HepG2 (cell line): ENCODE results near the gene BCL2L1. TPM values are rescaled to one million over a fixed set of nuclear protein-coding genes. Genes with fewer than 3 reads are reported as not detected.

ENCODE experiments used
- ATAC-seq: fragments of 200-7000 bp; cut with Tn5 transposase; 3 replicates; pipeline ENCODE4 v1.9.1; 2020; ENCODE audit warnings: mild to moderate bottlenecking, moderate library complexity
- BruUV-seq: library from RNA; stranded (reverse); fragments of 400-500 nt; replicated peaks from 2 replicates; lab custom pipeline; 2021; lab: Mats Ljungman, UMichigan
- CTCF ChIA-PET: fragments of 300-600 bp; formaldehyde crosslinking; extraction: SDS; loops from one replicate; lab custom pipeline; 2021; ENCODE audit warnings: low total read pairs, inconsistent platforms, low intra/inter-chr PET ratio; lab: Yijun Ruan, JAX
- POLR2A ChIA-PET: fragments of 350-600 bp; sonication (Branson Sonifier 250); formaldehyde crosslinking; loops from one replicate; lab custom pipeline; 2020; ENCODE audit warnings: antibody characterized with exemption, inconsistent platforms; lab: Yijun Ruan, JAX
- DNase-seq: peaks from one replicate; pipeline ENCODE4 v3.0.0-alpha.2; 2015; ENCODE audit warnings: low spot score
- FAIRE-seq: peaks from 3 replicates; lab custom pipeline; 2011; peaks lifted over from hg19 to GRCh38; lab: Jason Lieb, UNC
- H2AFZ ChIP-seq: one replicate; pipeline ENCODE4 v1.6.1; 2011; ENCODE audit warnings: low read length, inconsistent platforms
- H3K27ac ChIP-seq: fragments of 300-600 bp; 3 replicates; pipeline ENCODE4 v1.8.0; 2011; ENCODE audit warnings: mixed run types, mild to moderate bottlenecking, mixed read lengths, low read length, inconsistent platforms; ENCODE audit not compliant: insufficient read depth; ENCODE audit errors: extremely low read length
- H3K27me3 ChIP-seq, 2 experiments: fragments of 200-600 bp in 1 of 2; 2 replicates in 1 of 2; 3 replicates in 1 of 2; pipeline versions ENCODE4 v1.6.0 to v1.8.0; 2011; ENCODE audit warnings: low read length in 2 of 2, mild to moderate bottlenecking in 2 of 2, moderate library complexity in 2 of 2, inconsistent platforms in 1 of 2; ENCODE audit not compliant: insufficient read depth in 2 of 2, control insufficient read depth in 1 of 2
- H3K36me3 ChIP-seq, 2 experiments: fragments of 200-600 bp in 1 of 2; replicated peaks in 1 of 2; 2 replicates in 1 of 2; 3 replicates in 1 of 2; pipeline versions ENCODE4 v1.5.1 to v1.8.0; 2011; ENCODE audit warnings: low read length in 2 of 2, inconsistent platforms in 1 of 2; ENCODE audit not compliant: insufficient read depth in 2 of 2, control insufficient read depth in 1 of 2
- H3K4me1 ChIP-seq: 2 replicates; pipeline ENCODE4 v1.5.1; 2012; ENCODE audit warnings: low read length, inconsistent platforms; ENCODE audit not compliant: insufficient read depth
- H3K4me2 ChIP-seq: 2 replicates; pipeline ENCODE4 v1.6.0; 2011; ENCODE audit warnings: low read depth, low read length, inconsistent platforms
- H3K4me3 ChIP-seq, 3 experiments: fragments of 200-600 bp in 1 of 3; sonication (generic), shearing (Covaris generic) in 1 of 3; replicated peaks in 1 of 3; 2 replicates each; pipeline ENCODE4 v1.5.1; 2011 to 2016; ENCODE audit warnings: low read length in 3 of 3, inconsistent platforms in 2 of 3, low read depth in 2 of 3, mild to moderate bottlenecking in 2 of 3, control low read depth in 1 of 3, mixed read lengths in 1 of 3; ENCODE audit not compliant: insufficient read depth in 1 of 3
- H3K79me2 ChIP-seq: one replicate; pipeline ENCODE4 v1.6.1; 2011; ENCODE audit warnings: low read length, inconsistent platforms; ENCODE audit not compliant: insufficient read depth
- H3K9ac ChIP-seq: 2 replicates; pipeline ENCODE4 v1.6.0; 2011; ENCODE audit warnings: mild to moderate bottlenecking, low read depth, low read length, inconsistent platforms; ENCODE audit not compliant: insufficient read depth
- H3K9me3 ChIP-seq: 2 replicates; pipeline ENCODE4 v1.5.1; 2012; ENCODE audit warnings: mild to moderate bottlenecking, low read length
- H4K20me1 ChIP-seq: 2 replicates; pipeline ENCODE4 v1.6.0; 2011; ENCODE audit warnings: inconsistent platforms, mild to moderate bottlenecking, low read length, moderate library complexity; ENCODE audit not compliant: insufficient read depth
- ELF3 ChIP-seq: IDR thresholded peaks from 2 replicates; pipeline ENCODE4 v1.6.1; 2016; ENCODE audit warnings: missing genetic modification reagents, missing compliant biosample characterization
- NR2F1 ChIP-seq, 2 experiments: fragments of 450-650 bp in 1 of 2; formaldehyde crosslinking in 1 of 2; IDR thresholded peaks; 2 replicates each; pipeline versions ENCODE4 v1.5.0 to v1.6.1; 2016 to 2020; ENCODE audit warnings: mild to moderate bottlenecking in 1 of 2, missing compliant biosample characterization in 1 of 2, missing genetic modification reagents in 1 of 2, moderate library complexity in 1 of 2
- REXO4 ChIP-seq: sonication (generic); formaldehyde crosslinking; IDR thresholded peaks from 2 replicates; pipeline ENCODE4 v1.8.0; 2022; ENCODE audit warnings: missing genetic modification reagents, mild to moderate bottlenecking, borderline replicate concordance
- RXRA ChIP-seq: sonication (generic); formaldehyde crosslinking; IDR thresholded peaks from 2 replicates; pipeline ENCODE4 v1.5.1; 2020; ENCODE audit warnings: missing genetic modification reagents
- SAFB2 ChIP-seq: sonication (generic); formaldehyde crosslinking; IDR thresholded peaks from 2 replicates; pipeline ENCODE4 v1.5.1; 2020; ENCODE audit warnings: missing genetic modification reagents, low read depth, mild to moderate bottlenecking, borderline replicate concordance
- SMAD3 ChIP-seq: sonication (generic); formaldehyde crosslinking; IDR thresholded peaks from 2 replicates; pipeline ENCODE4 v1.4.0; 2020; ENCODE audit warnings: missing genetic modification reagents
- ZNF17 ChIP-seq: sonication (generic); formaldehyde crosslinking; IDR thresholded peaks from 2 replicates; pipeline ENCODE4 v1.5.0; 2020; ENCODE audit warnings: mild to moderate bottlenecking, missing genetic modification reagents
- ZNF552 ChIP-seq: sonication (generic); formaldehyde crosslinking; IDR thresholded peaks from 2 replicates; pipeline ENCODE4 v1.9.0; 2022; ENCODE audit warnings: missing genetic modification reagents, mild to moderate bottlenecking, borderline replicate concordance
- ZNF749 ChIP-seq: sonication (generic); formaldehyde crosslinking; IDR thresholded peaks from 2 replicates; pipeline ENCODE4 v1.8.0; 2022; ENCODE audit warnings: mild to moderate bottlenecking, missing genetic modification reagents, moderate library complexity, borderline replicate concordance
- ZNF781 ChIP-seq: sonication (generic); formaldehyde crosslinking; IDR thresholded peaks from 2 replicates; pipeline ENCODE4 v1.5.1; 2020; ENCODE audit warnings: borderline replicate concordance, mild to moderate bottlenecking, missing genetic modification reagents; ENCODE audit errors: not compliant biosample characterization
- WGBS: methylation state at CpG from one replicate; pipeline ENCODE4 v1.1.6; 2017; ENCODE audit warnings: low lambda C conversion rate; 5-methylcytosine and 5-hydroxymethylcytosine counted together
- in situ Hi-C: cut with HindIII; loops from 2 replicates; pipeline ENCODE4 v1.10.0; 2017; ENCODE audit warnings: low pct_unique_long_range_greater_than_20kb; ENCODE audit not compliant: extremely low pct_ligation_motif_present
- intact Hi-C: fragments of 100-400 bp; cut with micrococcal nuclease; formaldehyde crosslinking; loops from one replicate; pipeline ENCODE4 v1.10.0; 2022; ENCODE audit not compliant: unreplicated experiment
- polyA plus RNA-seq, 8 experiments: library from polyadenylated mRNA; depleted of rRNA in 3 of 8; stranded (reverse) in 7 of 8; unstranded in 1 of 8; fragments of >200 nt; fragmentation: Illumina TruSeq in 4 of 8; extraction: Trizol in 4 of 8; gene quantifications; 2 replicates each; pipeline versions ENCODE4 v1.2.1 to v1.2.3, GENCODE V29; 2011 to 2016; ENCODE audit warnings: low read depth in 4 of 8, missing spikeins in 1 of 8, mixed read lengths in 1 of 8; ENCODE audit not compliant: insufficient read depth in 1 of 8
- total RNA-seq, 5 experiments: library from RNA; depleted of rRNA; stranded (reverse); fragments of >200 nt; fragmentation: Illumina TruSeq; extraction: Trizol; gene quantifications; 2 replicates each; pipeline ENCODE4 v1.2.3, GENCODE V29; 2016; ENCODE audit warnings: low read depth in 1 of 5
- TF ChIP-seq, protein P1 (sequence below): IDR thresholded peaks from 2 replicates; pipeline ENCODE4 v1.6.1; 2018; ENCODE audit warnings: missing genetic modification reagents
- TF ChIP-seq, protein P2 (sequence below): sonication (generic); formaldehyde crosslinking; IDR thresholded peaks from 2 replicates; pipeline ENCODE4 v1.4.0; 2020; ENCODE audit warnings: mild to moderate bottlenecking, missing genetic modification reagents, borderline replicate concordance
- TF ChIP-seq, protein P3 (sequence below): sonication (generic); formaldehyde crosslinking; IDR thresholded peaks from 2 replicates; pipeline ENCODE4 v1.8.1; 2022; ENCODE audit warnings: low read depth, mild to moderate bottlenecking, missing genetic modification reagents

BCL2L1 gene
- total and polyA plus RNA-seq, 2 of the 13 experiments (the other 11 are each of a cell fraction or from before 2014, with no cell fraction given): 164 to 258 TPM

DNA sequence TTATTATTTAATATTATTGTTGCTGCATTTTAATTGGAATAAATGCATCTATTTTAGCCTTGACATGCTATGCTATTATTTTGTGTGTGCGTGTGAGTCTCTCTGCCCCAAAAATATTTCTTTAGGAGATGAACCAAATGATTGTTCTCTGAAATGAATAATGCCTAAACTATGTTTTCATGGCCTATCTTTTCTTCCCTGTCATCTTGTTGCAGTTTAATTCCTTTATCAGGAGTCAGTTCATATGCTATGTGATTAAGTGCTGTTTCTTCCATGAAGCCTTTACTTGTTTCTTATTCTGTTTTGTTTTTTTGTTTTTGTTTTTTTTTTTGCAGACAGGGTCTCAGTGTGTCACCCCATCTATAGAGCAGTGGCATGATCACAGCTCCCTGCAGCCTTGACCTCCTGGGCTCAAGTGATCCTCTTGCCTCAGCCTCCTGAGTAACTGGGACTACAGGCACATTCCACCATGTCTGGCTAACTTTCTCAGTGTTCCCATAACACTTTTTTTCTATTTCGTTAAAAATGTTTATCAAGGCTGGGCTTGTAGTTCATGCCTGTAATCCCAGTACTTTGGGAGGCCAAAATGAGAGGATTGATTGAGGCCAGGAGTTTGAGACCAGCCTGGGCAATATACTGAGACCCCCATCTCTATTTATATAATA lies 42.1 kb upstream of the BCL2L1 start (continued):
- TF ChIP-seq ZNF749 (CRISPR knock-in tag) (no peak), NR2F1 (CRISPR knock-in tag; IDR thresholded peaks at IDR 0.05) (no peak), SAFB2 (CRISPR knock-in tag) (no peak), ZNF17 (no peak)
- TF ChIP-seq, protein P1, sequence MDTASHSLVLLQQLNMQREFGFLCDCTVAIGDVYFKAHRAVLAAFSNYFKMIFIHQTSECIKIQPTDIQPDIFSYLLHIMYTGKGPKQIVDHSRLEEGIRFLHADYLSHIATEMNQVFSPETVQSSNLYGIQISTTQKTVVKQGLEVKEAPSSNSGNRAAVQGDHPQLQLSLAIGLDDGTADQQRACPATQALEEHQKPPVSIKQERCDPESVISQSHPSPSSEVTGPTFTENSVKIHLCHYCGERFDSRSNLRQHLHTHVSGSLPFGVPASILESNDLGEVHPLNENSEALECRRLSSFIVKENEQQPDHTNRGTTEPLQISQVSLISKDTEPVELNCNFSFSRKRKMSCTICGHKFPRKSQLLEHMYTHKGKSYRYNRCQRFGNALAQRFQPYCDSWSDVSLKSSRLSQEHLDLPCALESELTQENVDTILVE (CRISPR knock-in tag): no peak
- TF ChIP-seq, all 625 proteins: peak for 0

DNA sequence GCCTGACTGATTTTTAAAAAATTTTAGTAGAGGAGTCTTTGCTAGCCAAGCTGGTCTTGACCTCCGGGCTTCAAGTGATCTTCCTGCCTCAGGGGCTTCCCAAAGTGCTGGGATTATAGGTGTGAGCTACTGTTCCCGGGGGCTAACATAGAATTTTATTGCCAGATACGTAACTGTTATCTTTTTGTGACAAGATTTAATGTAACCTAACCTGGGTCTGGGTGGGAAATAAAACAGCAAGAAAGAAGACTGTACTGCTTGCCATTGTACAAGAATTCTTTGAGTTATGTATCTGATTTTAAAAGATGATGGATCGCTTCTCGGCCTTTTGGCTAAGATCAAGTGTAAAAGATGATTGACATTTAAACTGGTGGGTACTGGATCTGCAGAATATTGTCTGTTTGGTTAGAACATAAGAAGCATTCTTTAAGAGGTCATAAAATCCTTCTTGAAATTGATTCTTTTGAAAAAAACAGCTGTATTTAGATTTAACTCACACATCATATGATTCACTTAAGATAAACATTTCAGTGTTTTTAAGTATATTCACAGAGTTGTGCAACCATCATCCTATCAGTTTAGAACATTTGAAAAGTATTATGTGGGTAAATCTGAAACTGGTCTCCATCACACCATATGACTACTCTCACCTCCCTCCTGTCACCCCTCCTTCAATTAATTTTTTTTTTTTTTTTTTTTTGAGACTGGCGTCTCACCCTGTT lies 38.0 kb upstream of the BCL2L1 start:
- BruUV-seq: no TSS peak
- ChIA-PET POLR2A (interaction anchor here (2.3 kb wide), 1 partner anchor 99 kb away, joined by 5 read pairs; no protein-coding TSS in a partner anchor), CTCF (no interaction called here)
- no peak overlapping the region for H3K27ac ChIP-seq
- intact Hi-C loops (no loop called here), in situ Hi-C loops (no loop called here)
- no peak overlapping the region for H3K9ac ChIP-seq
- 97% methylated on average over 6 of the region's 6 CpGs for WGBS
- H3K27me3 ChIP-seq: no peaks in the 10 kb centered on the region
- ATAC-seq (no peak), DNase-seq (no peak), FAIRE-seq (no peak)
- H3K36me3 ChIP-seq: peaks cover 22 to 68% of the 10 kb centered on the region in 2 experiments
- H2AFZ ChIP-seq: no peak overlapping the region
- no peaks in the 10 kb centered on the region for H4K20me1 ChIP-seq
- H3K79me2 ChIP-seq: peaks cover 25% of the 10 kb centered on the region
- no peak overlapping the region for H3K4me3 ChIP-seq
- no peaks in the 10 kb centered on the region for H3K4me1 ChIP-seq
- no peak overlapping the region for H3K4me2 ChIP-seq
- H3K9me3 ChIP-seq: no peaks in the 10 kb centered on the region
- TF ChIP-seq, protein P2, sequence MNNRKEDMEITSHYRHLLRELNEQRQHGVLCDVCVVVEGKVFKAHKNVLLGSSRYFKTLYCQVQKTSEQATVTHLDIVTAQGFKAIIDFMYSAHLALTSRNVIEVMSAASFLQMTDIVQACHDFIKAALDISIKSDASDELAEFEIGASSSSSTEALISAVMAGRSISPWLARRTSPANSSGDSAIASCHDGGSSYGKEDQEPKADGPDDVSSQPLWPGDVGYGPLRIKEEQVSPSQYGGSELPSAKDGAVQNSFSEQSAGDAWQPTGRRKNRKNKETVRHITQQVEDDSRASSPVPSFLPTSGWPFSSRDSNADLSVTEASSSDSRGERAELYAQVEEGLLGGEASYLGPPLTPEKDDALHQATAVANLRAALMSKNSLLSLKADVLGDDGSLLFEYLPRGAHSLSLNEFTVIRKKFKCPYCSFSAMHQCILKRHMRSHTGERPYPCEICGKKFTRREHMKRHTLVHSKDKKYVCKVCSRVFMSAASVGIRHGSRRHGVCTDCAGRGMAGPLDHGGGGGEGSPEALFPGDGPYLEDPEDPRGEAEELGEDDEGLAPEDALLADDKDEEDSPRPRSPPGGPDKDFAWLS: no peak
- TF ChIP-seq ZNF552 (CRISPR knock-in tag) (no peak), SMAD3 (CRISPR knock-in tag) (no peak), ELF3 (CRISPR knock-in tag) (no peak), ZNF781 (CRISPR knock-in tag) (no peak), RXRA (CRISPR knock-in tag) (no peak), REXO4 (CRISPR knock-in tag) (no peak)
- TF ChIP-seq, protein P3, sequence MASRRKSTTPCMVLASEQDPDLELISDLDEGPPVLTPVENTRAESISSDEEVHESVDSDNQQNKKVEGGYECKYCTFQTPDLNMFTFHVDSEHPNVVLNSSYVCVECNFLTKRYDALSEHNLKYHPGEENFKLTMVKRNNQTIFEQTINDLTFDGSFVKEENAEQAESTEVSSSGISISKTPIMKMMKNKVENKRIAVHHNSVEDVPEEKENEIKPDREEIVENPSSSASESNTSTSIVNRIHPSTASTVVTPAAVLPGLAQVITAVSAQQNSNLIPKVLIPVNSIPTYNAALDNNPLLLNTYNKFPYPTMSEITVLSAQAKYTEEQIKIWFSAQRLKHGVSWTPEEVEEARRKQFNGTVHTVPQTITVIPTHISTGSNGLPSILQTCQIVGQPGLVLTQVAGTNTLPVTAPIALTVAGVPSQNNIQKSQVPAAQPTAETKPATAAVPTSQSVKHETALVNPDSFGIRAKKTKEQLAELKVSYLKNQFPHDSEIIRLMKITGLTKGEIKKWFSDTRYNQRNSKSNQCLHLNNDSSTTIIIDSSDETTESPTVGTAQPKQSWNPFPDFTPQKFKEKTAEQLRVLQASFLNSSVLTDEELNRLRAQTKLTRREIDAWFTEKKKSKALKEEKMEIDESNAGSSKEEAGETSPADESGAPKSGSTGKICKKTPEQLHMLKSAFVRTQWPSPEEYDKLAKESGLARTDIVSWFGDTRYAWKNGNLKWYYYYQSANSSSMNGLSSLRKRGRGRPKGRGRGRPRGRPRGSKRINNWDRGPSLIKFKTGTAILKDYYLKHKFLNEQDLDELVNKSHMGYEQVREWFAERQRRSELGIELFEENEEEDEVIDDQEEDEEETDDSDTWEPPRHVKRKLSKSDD (CRISPR knock-in tag): no peak
